GM12874 (cell line): ENCODE measurements around the gene GDNF.

Experiments
- CTCF ChIP-seq: IDR thresholded peaks from 2 replicates; pipeline ENCODE4 v1.5.1; 2011; ENCODE audit warnings: low read depth, mild to moderate bottlenecking, control low read depth, low read length, moderate library complexity; ENCODE audit not compliant: insufficient read depth

The GDNF gene

GRCh38 chr5:37837414-37838032, 2.3 kb downstream of the GDNF start:
- peak; percentile 90 for TF ChIP-seq CTCF

- TF ChIP-seq CTCF = no peak
These were observed 3.0 kb downstream of the GDNF start for GRCh38 chr5:37836592-37837413.

GRCh38 chr5:37836235-37836591, 3.6 kb downstream of the GDNF start:
- no peak for TF ChIP-seq CTCF

GRCh38 chr5:37835380-37835973, 4.4 kb downstream of the GDNF start:
- TF ChIP-seq CTCF = no peak

GRCh38 chr5:37834542-37835379, 5.1 kb downstream of the GDNF start:
- TF ChIP-seq CTCF = no peak

GRCh38 chr5:37833990-37834389, 5.9 kb downstream of the GDNF start:
- TF ChIP-seq CTCF = no peak
